Measurements from ENCODE around the gene MED13L. TPM values are rescaled to one million over a fixed set of nuclear protein-coding genes. Genes with fewer than 3 reads are reported as not detected.

Gene MED13L
- total RNA-seq, 4 donors from 2014 or later = 168 to 349 (median 246) TPM

GRCh38 chr12:115953450-115953849 is 324.0 kb downstream of the MED13L start:
- intact Hi-C loops (cut with DNase I) = no loop called here

GRCh38 chr12:115953031-115953430 is 324.5 kb downstream of the MED13L start:
- Histone ChIP-seq H3K4me3 (replicated peaks in 1 of 3) (no peak overlapping the region), H3K27ac (no peak overlapping the region), H3K36me3 (peaks cover 0 to 2% of the 10 kb centered on the region in 2 donors), H3K9me3 (no peaks in the 10 kb centered on the region), H3K4me1 (no peaks in the 10 kb centered on the region), H3K27me3 (no peaks in the 10 kb centered on the region)
- intact Hi-C loops (cut with DNase I) = no loop called here
- 87 to 95% methylated on average over 7 of the region's 7 CpGs for WGBS, 2 donors
- no peak for TF ChIP-seq CTCF (IDR thresholded peaks at IDR 0.05)
- TF ChIP-seq POLR2A (IDR thresholded peaks at IDR 0.05) = no peak
- no peak for DNase-seq

More at GRCh38 chr12:115953450-115953849, 324.0 kb downstream of the MED13L start:
- Histone ChIP-seq H3K27ac (no peak overlapping the region), H3K4me1 (no peaks in the 10 kb centered on the region), H3K9me3 (no peaks in the 10 kb centered on the region), H3K36me3 (peaks cover 0 to 5% of the 10 kb centered on the region in 2 donors), H3K27me3 (no peaks in the 10 kb centered on the region), H3K4me3 (replicated peaks in 1 of 3) (no peak overlapping the region)
- no peak for TF ChIP-seq CTCF (IDR thresholded peaks at IDR 0.05)
- no peak for TF ChIP-seq POLR2A (IDR thresholded peaks at IDR 0.05)
- DNase-seq = no peak
- 85 to 86% methylated on average over 6 of the region's 6 CpGs for WGBS, 2 donors

GRCh38 chr12:115950959-115951358 is 326.5 kb downstream of the MED13L start:
- Histone ChIP-seq H3K36me3 (no peaks in the 10 kb centered on the region), H3K4me1 (no peaks in the 10 kb centered on the region), H3K9me3 (no peaks in the 10 kb centered on the region), H3K27ac (no peak overlapping the region), H3K4me3 (replicated peaks in 1 of 3) (no peak overlapping the region), H3K27me3 (no peaks in the 10 kb centered on the region)
- intact Hi-C loops (cut with DNase I) = no loop called here
- TF ChIP-seq POLR2A (IDR thresholded peaks at IDR 0.05) (no peak), CTCF (IDR thresholded peaks at IDR 0.05) (no peak)
- WGBS, 2 donors = 95 to 96% methylated on average over 9 of the region's 9 CpGs
- no peak for DNase-seq

- Histone ChIP-seq H3K4me1 (no peaks in the 10 kb centered on the region), H3K4me3 (replicated peaks in 1 of 3) (no peak overlapping the region), H3K9me3 (no peaks in the 10 kb centered on the region), H3K27me3 (no peaks in the 10 kb centered on the region), H3K36me3 (no peaks in the 10 kb centered on the region), H3K27ac (no peak overlapping the region)
- TF ChIP-seq CTCF (IDR thresholded peaks at IDR 0.05) (no peak), POLR2A (IDR thresholded peaks at IDR 0.05) (no peak)
- DNase-seq = no peak
- intact Hi-C loops (cut with DNase I) = no loop called here
- WGBS, 2 donors = 65% methylated on average over 8 of the region's 8 CpGs
Observed at GRCh38 chr12:115949675-115950074, 327.8 kb downstream of the MED13L start.

GRCh38 chr12:115947696-115948062 is 329.8 kb downstream of the MED13L start:
- Histone ChIP-seq H3K4me1 (no peaks in the 10 kb centered on the region), H3K4me3 (replicated peaks in 1 of 3) (no peak overlapping the region), H3K27me3 (no peaks in the 10 kb centered on the region), H3K9me3 (no peaks in the 10 kb centered on the region), H3K27ac (no peak overlapping the region), H3K36me3 (no peaks in the 10 kb centered on the region)
- TF ChIP-seq CTCF (IDR thresholded peaks at IDR 0.05) (no peak), POLR2A (IDR thresholded peaks at IDR 0.05) (no peak)
- 79 to 80% methylated on average over 12 of the region's 12 CpGs for WGBS, 2 donors
- no peak for DNase-seq
- intact Hi-C loops (cut with DNase I) = no loop called here

Data from thyroid gland (tissue), 4 donors.